ENCODE measurements around the gene PCDHB4.
"Not testable (repeated sequence)": the region's sequence is repeated elsewhere in the genome, so short reads cannot be mapped to it uniquely, and the experiment has no call there.

PCDHB4 gene

GRCh38 chr5:141121563-141121962 lies at the start of gene PCDHB4:
TSS of gene PCDHB4 (plus strand) at chr5:141121818. CDS start at chr5:141121999, 181 bp downstream.
- DNase-seq, result no peak

GRCh38 chr5:141077826-141078225 lies 43.8 kb upstream of the PCDHB4 start:
- no peak for DNase-seq

GRCh38 chr5:141082228-141082627 lies 39.4 kb upstream of the PCDHB4 start:
- DNase-seq, result no peak

- no peak for DNase-seq
Measured at GRCh38 chr5:141084487-141084989, 37.1 kb upstream of the PCDHB4 start.

GRCh38 chr5:141094481-141095262 lies 26.9 kb upstream of the PCDHB4 start, which contains the start of gene PCDHB2:
TSS of gene PCDHB2 (plus strand) at chr5:141094615. CDS start at chr5:141094791, 176 bp downstream.
- DNase-seq, result no peak

GRCh38 chr5:141095263-141095641 lies 26.4 kb upstream of the PCDHB4 start:
- no peak for DNase-seq

- not testable (repeated sequence) for DNase-seq
Measured at GRCh38 chr5:141096181-141096580, 25.4 kb upstream of the PCDHB4 start.

- not testable (repeated sequence) for DNase-seq
Measured at GRCh38 chr5:141096586-141096985, 25.0 kb upstream of the PCDHB4 start.

- no peak for DNase-seq
Measured at GRCh38 chr5:141100243-141100805, 21.3 kb upstream of the PCDHB4 start, which contains the start of gene PCDHB3. TSS of gene PCDHB3 (plus strand) at chr5:141100473. CDS start at chr5:141100650, 177 bp downstream.

- DNase-seq, result no peak
Measured at GRCh38 chr5:141101059-141101458, 20.6 kb upstream of the PCDHB4 start.

GRCh38 chr5:141102070-141102469 lies 19.5 kb upstream of the PCDHB4 start:
- DNase-seq, result not testable (repeated sequence)

GRCh38 chr5:141102471-141102870 lies 19.1 kb upstream of the PCDHB4 start:
- DNase-seq, result not testable (repeated sequence)

GRCh38 chr5:141105350-141105749 lies 16.3 kb upstream of the PCDHB4 start:
- DNase-seq, result no peak

- no peak for DNase-seq
Measured at GRCh38 chr5:141119250-141119649, 2.4 kb upstream of the PCDHB4 start.

GRCh38 chr5:141121985-141122384 lies 367 bp downstream of the PCDHB4 start:
- no peak for DNase-seq

- DNase-seq, result not testable (repeated sequence)
Measured at GRCh38 chr5:141123396-141124135, 1.9 kb downstream of the PCDHB4 start.

- DNase-seq, result no peak
Measured at GRCh38 chr5:141127305-141127704, 5.7 kb downstream of the PCDHB4 start.

GRCh38 chr5:141135030-141135717 lies 13.6 kb downstream of the PCDHB4 start, which contains the start of gene PCDHB5:
TSS of gene PCDHB5 (plus strand) at chr5:141135206. CDS start at chr5:141135435, 229 bp downstream.
- DNase-seq, result no peak

GRCh38 chr5:141135718-141136266 lies 14.2 kb downstream of the PCDHB4 start:
- no peak for DNase-seq

GRCh38 chr5:141137346-141137745 lies 15.7 kb downstream of the PCDHB4 start:
- DNase-seq, result not testable (repeated sequence)

GRCh38 chr5:141149812-141150211 lies 28.2 kb downstream of the PCDHB4 start, which contains the start of gene PCDHB6:
TSS of gene PCDHB6 (plus strand) at chr5:141150057. CDS start at chr5:141150258, 201 bp downstream.
- no peak for DNase-seq

Data from Kasumi-1 (cell line).